Measurements from ENCODE around the gene DCN.
"Not testable (repeated sequence)": the region's sequence is repeated elsewhere in the genome, so short reads cannot be mapped to it uniquely, and the experiment has no call there.

DCN gene

GRCh38 chr12:91211866-91212265 lies 29.2 kb upstream of the DCN start:
- H3K9me3 ChIP-seq (ENCODE audit: control insufficient read depth, insufficient read depth, low read length), result no peaks in the 10 kb centered on the region
- H3K9me2 ChIP-seq (replicated peaks; ENCODE audit: control insufficient read depth, low read length), result no peaks in the 10 kb centered on the region
- no peak overlapping the region for H3K27ac ChIP-seq (ENCODE audit: low read depth, low read length)
- TF ChIP-seq, protein P1, sequence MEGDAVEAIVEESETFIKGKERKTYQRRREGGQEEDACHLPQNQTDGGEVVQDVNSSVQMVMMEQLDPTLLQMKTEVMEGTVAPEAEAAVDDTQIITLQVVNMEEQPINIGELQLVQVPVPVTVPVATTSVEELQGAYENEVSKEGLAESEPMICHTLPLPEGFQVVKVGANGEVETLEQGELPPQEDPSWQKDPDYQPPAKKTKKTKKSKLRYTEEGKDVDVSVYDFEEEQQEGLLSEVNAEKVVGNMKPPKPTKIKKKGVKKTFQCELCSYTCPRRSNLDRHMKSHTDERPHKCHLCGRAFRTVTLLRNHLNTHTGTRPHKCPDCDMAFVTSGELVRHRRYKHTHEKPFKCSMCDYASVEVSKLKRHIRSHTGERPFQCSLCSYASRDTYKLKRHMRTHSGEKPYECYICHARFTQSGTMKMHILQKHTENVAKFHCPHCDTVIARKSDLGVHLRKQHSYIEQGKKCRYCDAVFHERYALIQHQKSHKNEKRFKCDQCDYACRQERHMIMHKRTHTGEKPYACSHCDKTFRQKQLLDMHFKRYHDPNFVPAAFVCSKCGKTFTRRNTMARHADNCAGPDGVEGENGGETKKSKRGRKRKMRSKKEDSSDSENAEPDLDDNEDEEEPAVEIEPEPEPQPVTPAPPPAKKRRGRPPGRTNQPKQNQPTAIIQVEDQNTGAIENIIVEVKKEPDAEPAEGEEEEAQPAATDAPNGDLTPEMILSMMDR (IDR thresholded peaks at IDR 0.05; ENCODE audit: low read depth, low read length, poor library complexity, severe bottlenecking), result no peak
- no peak for TF ChIP-seq EZH2phosphoT487 (IDR thresholded peaks at IDR 0.05; ENCODE audit: borderline replicate concordance, low read length)
- no peaks in the 10 kb centered on the region for H4K20me1 ChIP-seq (ENCODE audit: control insufficient read depth, insufficient read depth, low read depth, low read length)
- no peaks in the 10 kb centered on the region for H3K36me3 ChIP-seq (ENCODE audit: control insufficient read depth, low read length)
- no peaks in the 10 kb centered on the region for H3K27me3 ChIP-seq (ENCODE audit: control insufficient read depth, low read length)
- no peak overlapping the region for H3K4me2 ChIP-seq (ENCODE audit: low read length)
- no peaks in the 10 kb centered on the region for H3K4me1 ChIP-seq (ENCODE audit: control insufficient read depth, low read length)
- no peaks in the 10 kb centered on the region for H3F3A ChIP-seq (ENCODE audit: control insufficient read depth, insufficient read depth)
- H3K79me2 ChIP-seq (ENCODE audit: control insufficient read depth, low read length), result no peaks in the 10 kb centered on the region
- H3K4me3 ChIP-seq (ENCODE audit: low read length), result no peak overlapping the region

DNA sequence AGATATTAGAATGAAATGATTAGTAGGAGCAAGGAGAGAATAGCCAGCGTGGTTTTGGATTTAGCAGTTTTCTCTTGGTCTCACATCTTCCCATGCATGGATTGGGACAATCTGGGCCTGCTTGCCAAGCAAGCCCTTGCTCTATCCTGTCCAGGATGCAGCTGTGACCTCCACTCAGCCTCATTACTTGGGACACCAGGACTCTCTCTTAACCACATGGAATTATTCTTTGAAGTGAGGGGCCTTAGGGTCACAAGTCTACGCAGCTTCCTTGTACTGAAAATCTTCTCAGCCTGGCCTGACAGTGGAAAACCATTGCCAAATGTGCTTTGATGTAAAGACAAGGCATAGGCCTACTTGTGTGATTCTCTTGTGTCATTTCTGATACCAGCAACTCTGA lies 28.0 kb upstream of the DCN start:
- no peaks in the 10 kb centered on the region for H3K9me2 ChIP-seq (replicated peaks; ENCODE audit: control insufficient read depth, low read length)
- TF ChIP-seq EZH2phosphoT487 (IDR thresholded peaks at IDR 0.05; ENCODE audit: borderline replicate concordance, low read length), result no peak
- TF ChIP-seq, protein P1 (IDR thresholded peaks at IDR 0.05; ENCODE audit: low read depth, low read length, poor library complexity, severe bottlenecking), result no peak
- H3F3A ChIP-seq (ENCODE audit: control insufficient read depth, insufficient read depth), result no peaks in the 10 kb centered on the region
- no peak overlapping the region for H3K27ac ChIP-seq (ENCODE audit: low read depth, low read length)
- no peaks in the 10 kb centered on the region for H3K27me3 ChIP-seq (ENCODE audit: control insufficient read depth, low read length)
- H3K4me2 ChIP-seq (ENCODE audit: low read length), result no peak overlapping the region
- H3K79me2 ChIP-seq (ENCODE audit: control insufficient read depth, low read length), result no peaks in the 10 kb centered on the region
- H3K36me3 ChIP-seq (ENCODE audit: control insufficient read depth, low read length), result no peaks in the 10 kb centered on the region
- no peak overlapping the region for H3K4me3 ChIP-seq (ENCODE audit: low read length)
- H4K20me1 ChIP-seq (ENCODE audit: control insufficient read depth, insufficient read depth, low read depth, low read length), result no peaks in the 10 kb centered on the region
- H3K4me1 ChIP-seq (ENCODE audit: control insufficient read depth, low read length), result no peaks in the 10 kb centered on the region
- no peaks in the 10 kb centered on the region for H3K9me3 ChIP-seq (ENCODE audit: control insufficient read depth, insufficient read depth, low read length)

DNA sequence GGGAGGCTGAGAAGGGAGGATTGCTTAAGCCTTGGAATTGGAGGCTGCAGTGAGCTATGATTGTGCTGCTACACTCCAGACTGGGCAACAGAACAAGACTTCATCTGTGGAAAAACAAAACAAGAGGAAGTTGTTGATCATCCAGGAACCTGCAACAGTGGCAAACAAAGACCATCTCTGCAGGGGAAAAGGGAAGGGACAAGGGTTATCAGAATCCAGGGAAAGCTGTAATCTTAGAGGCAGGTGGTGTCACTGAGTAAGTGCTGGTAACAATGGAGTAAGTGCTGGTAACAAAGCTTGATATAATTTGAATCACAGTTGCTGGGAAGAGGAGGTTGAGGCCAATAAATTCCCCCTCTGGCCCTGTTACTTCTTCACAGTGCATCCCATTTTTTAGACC lies 27.5 kb upstream of the DCN start:
- Histone ChIP-seq H3K4me2 (ENCODE audit: low read length) (no peak overlapping the region), H4K20me1 (ENCODE audit: control insufficient read depth, insufficient read depth, low read depth, low read length) (no peaks in the 10 kb centered on the region), H3K4me3 (ENCODE audit: low read length) (no peak overlapping the region), H3K27me3 (ENCODE audit: control insufficient read depth, low read length) (no peaks in the 10 kb centered on the region), H3K36me3 (ENCODE audit: control insufficient read depth, low read length) (no peaks in the 10 kb centered on the region), H3K9me2 (replicated peaks; ENCODE audit: control insufficient read depth, low read length) (no peaks in the 10 kb centered on the region), H3F3A (ENCODE audit: control insufficient read depth, insufficient read depth) (no peaks in the 10 kb centered on the region), H3K9me3 (ENCODE audit: control insufficient read depth, insufficient read depth, low read length) (no peaks in the 10 kb centered on the region), H3K27ac (ENCODE audit: low read depth, low read length) (no peak overlapping the region), H3K79me2 (ENCODE audit: control insufficient read depth, low read length) (no peaks in the 10 kb centered on the region), H3K4me1 (ENCODE audit: control insufficient read depth, low read length) (no peaks in the 10 kb centered on the region)
- TF ChIP-seq, protein P1 (IDR thresholded peaks at IDR 0.05; ENCODE audit: low read depth, low read length, poor library complexity, severe bottlenecking), result no peak
- TF ChIP-seq EZH2phosphoT487 (IDR thresholded peaks at IDR 0.05; ENCODE audit: borderline replicate concordance, low read length), result no peak

DNA sequence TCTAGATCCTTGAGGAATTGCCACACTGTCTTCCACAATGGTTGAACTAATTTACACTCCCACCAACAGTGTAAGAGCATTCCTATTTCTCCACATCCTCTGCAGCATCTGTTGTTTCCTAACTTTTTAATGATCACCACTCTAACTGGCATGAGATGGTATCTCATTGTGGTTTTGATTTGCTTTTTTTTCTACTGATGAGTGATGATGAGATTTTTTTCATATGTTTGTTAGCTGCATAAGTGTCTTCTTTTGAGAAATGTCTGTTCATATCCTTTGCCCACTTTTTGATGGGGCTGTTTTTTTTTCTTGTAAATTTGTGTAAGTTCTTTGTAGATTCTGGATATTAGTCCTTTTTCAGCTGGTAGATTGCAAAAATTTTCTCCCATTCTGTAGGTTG lies 24.7 kb upstream of the DCN start:
- H3K4me2 ChIP-seq (ENCODE audit: low read length); H3K4me3 ChIP-seq (ENCODE audit: low read length); H3K27me3 ChIP-seq (ENCODE audit: control insufficient read depth, low read length); H4K20me1 ChIP-seq (ENCODE audit: control insufficient read depth, insufficient read depth, low read depth, low read length); H3K27ac ChIP-seq (ENCODE audit: low read depth, low read length); H3F3A ChIP-seq (ENCODE audit: control insufficient read depth, insufficient read depth); H3K36me3 ChIP-seq (ENCODE audit: control insufficient read depth, low read length); H3K79me2 ChIP-seq (ENCODE audit: control insufficient read depth, low read length); H3K4me1 ChIP-seq (ENCODE audit: control insufficient read depth, low read length); H3K9me2 ChIP-seq (replicated peaks; ENCODE audit: control insufficient read depth, low read length); H3K9me3 ChIP-seq (ENCODE audit: control insufficient read depth, insufficient read depth, low read length): not testable (repeated sequence)

Data from DOHH2 (cell line).